SU-DHL-6 (cell line): Measurements from ENCODE around the gene FCHSD1.

Source experiments
- EZH2phosphoT487 ChIP-seq: fragments of 200-600 bp; sonication (generic), shearing (Covaris generic); conservative IDR thresholded peaks from 2 replicates; pipeline ENCODE4 v1.6.1; 2018; ENCODE audit warnings: mild to moderate bottlenecking, antibody characterized with exemption, low read length, moderate library complexity, mixed read lengths
- TF ChIP-seq, protein P1 (sequence below): fragments of 200-600 bp; sonication (generic); IDR thresholded peaks from one replicate; pipeline ENCODE4 v1.5.1; 2017; ENCODE audit warnings: antibody characterized with exemption, mild to moderate bottlenecking, low read length, moderate library complexity; ENCODE audit not compliant: insufficient read depth, poor library complexity, severe bottlenecking

- TF ChIP-seq, protein P1, sequence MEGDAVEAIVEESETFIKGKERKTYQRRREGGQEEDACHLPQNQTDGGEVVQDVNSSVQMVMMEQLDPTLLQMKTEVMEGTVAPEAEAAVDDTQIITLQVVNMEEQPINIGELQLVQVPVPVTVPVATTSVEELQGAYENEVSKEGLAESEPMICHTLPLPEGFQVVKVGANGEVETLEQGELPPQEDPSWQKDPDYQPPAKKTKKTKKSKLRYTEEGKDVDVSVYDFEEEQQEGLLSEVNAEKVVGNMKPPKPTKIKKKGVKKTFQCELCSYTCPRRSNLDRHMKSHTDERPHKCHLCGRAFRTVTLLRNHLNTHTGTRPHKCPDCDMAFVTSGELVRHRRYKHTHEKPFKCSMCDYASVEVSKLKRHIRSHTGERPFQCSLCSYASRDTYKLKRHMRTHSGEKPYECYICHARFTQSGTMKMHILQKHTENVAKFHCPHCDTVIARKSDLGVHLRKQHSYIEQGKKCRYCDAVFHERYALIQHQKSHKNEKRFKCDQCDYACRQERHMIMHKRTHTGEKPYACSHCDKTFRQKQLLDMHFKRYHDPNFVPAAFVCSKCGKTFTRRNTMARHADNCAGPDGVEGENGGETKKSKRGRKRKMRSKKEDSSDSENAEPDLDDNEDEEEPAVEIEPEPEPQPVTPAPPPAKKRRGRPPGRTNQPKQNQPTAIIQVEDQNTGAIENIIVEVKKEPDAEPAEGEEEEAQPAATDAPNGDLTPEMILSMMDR: no peak
- no peak for TF ChIP-seq EZH2phosphoT487
Observed at GRCh38 chr5:141623186-141623585, 28.0 kb downstream of the FCHSD1 start.
